ENCODE results near the gene MGME1. TPM values are rescaled to one million over a fixed set of nuclear protein-coding genes. Genes with fewer than 3 reads are reported as not detected.

Gene MGME1
- total and polyA plus RNA-seq, 9 of the 15 experiments (the other 6 are each of a cell fraction or from before 2014, with no cell fraction given), result 13.4 to 45.1 (median 30.6) TPM

- Histone ChIP-seq H3K9me3 (replicated peaks; ENCODE audit: control insufficient read depth, insufficient read depth, low read depth, low read length) (no peaks in the 10 kb centered on the region), H3K27me3 (ENCODE audit: control insufficient read depth in 2 of 2, insufficient read depth in 2 of 2, low read length in 2 of 2) (no peaks in the 10 kb centered on the region), H3K79me2 (ENCODE audit: control insufficient read depth, insufficient read depth, low read length) (no peaks in the 10 kb centered on the region), H4K20me1 (replicated peaks; ENCODE audit: control insufficient read depth, insufficient read depth, low read length) (peaks cover 9% of the 10 kb centered on the region; the same call in 1 of the 2 replicates), H3K4me2 (ENCODE audit: insufficient read depth, low read length) (no peak overlapping the region), H3K4me3 (no peak overlapping the region), H2AFZ (ENCODE audit: low read depth, low read length) (no peak overlapping the region), H3K36me3 (ENCODE audit: control insufficient read depth, insufficient read depth, low read length) (peaks cover 15% of the 10 kb centered on the region; the same call in 2 of the 3 replicates), H3K9me1 (ENCODE audit: control insufficient read depth, insufficient read depth, low read length) (no peaks in the 10 kb centered on the region), H3K27ac (ENCODE audit: extremely low read depth, low read depth, low read length) (no peak overlapping the region), H3K9ac (ENCODE audit: insufficient read depth in 1 of 2, low read depth in 2 of 2, low read length in 2 of 2) (no peak overlapping the region), H3K4me1 (replicated peaks in 1 of 2; ENCODE audit: control insufficient read depth in 2 of 2, insufficient read depth in 2 of 2, low read length in 2 of 2) (peaks cover 7 to 23% of the 10 kb centered on the region in 2 experiments; a peak in 4 of 5 replicates)
- intact Hi-C loops (cut with micrococcal nuclease) (loop anchor here (5.0 kb wide), 1 partner anchor 40 kb away; no protein-coding TSS in a partner anchor), in situ Hi-C loops (cut with MboI) (no loop called here)
- TF ChIP-seq RBBP5 (IDR thresholded peaks at IDR 0.05; ENCODE audit: borderline replicate concordance, insufficient read depth, low read length, poor library complexity, severe bottlenecking) (no peak), TOE1 (IDR thresholded peaks at IDR 0.05; ENCODE audit: borderline replicate concordance) (no peak), TOE1 (CRISPR knock-in tag; IDR thresholded peaks at IDR 0.05; ENCODE audit: borderline replicate concordance, low read depth) (no peak), ZNF41 (CRISPR knock-in tag; conservative IDR thresholded peaks at IDR 0.05) (no peak), ZKSCAN3 (CRISPR knock-in tag; IDR thresholded peaks at IDR 0.05) (no peak), NELFE (IDR thresholded peaks at IDR 0.05; ENCODE audit: insufficient read depth, insufficient read length) (no peak), ZNF785 (CRISPR knock-in tag; IDR thresholded peaks at IDR 0.05) (no peak), CCAR2 (IDR thresholded peaks at IDR 0.05; ENCODE audit: low read depth, low read length) (no peak), ZNF263 (CRISPR knock-in tag; IDR thresholded peaks at IDR 0.05; ENCODE audit: borderline replicate concordance) (no peak), CBFA2T3 (IDR thresholded peaks at IDR 0.05) (0 out of 2 replicates have a peak, but pooled peaks have one; percentile 16)
- ChIA-PET POLR2A (interaction anchor here (0.6 to 0.7 kb wide), 3 partner anchors 12 to 631 kb away, joined by 3 to 4 read pairs (median 4); no protein-coding TSS in a partner anchor), CTCF (ENCODE audit: low intra/inter-chr PET ratio) (no interaction called here)
- no TSS peak for BruUV-seq (replicated peaks)
- no peak for ATAC-seq
- DNase-seq (ENCODE audit: extremely low read depth in 1 of 4, low spot score in 3 of 4), result no peak
- 60% methylated on average over 19 of the region's 19 CpGs for WGBS (ENCODE audit: insufficient coverage, low coverage, missing lambda C conversion rate)
- no peak for FAIRE-seq
These were observed 31.8 kb upstream of the MGME1 start for GRCh38 chr20:17936761-17937732.
